SIG-M5 treated with dmso at 0.1 percent for 504 hours (cell line): ENCODE results near the gene LAMP1.
"Not testable (repeated sequence)": the region's sequence is repeated elsewhere in the genome, so short reads cannot be mapped to it uniquely, and the experiment has no call there.

Source experiments
- DNase-seq: peaks from one replicate; lab custom pipeline; 2025; ENCODE audit not compliant: unreplicated experiment; lab: John Stamatoyannopoulos, UW

LAMP1 gene

DNA sequence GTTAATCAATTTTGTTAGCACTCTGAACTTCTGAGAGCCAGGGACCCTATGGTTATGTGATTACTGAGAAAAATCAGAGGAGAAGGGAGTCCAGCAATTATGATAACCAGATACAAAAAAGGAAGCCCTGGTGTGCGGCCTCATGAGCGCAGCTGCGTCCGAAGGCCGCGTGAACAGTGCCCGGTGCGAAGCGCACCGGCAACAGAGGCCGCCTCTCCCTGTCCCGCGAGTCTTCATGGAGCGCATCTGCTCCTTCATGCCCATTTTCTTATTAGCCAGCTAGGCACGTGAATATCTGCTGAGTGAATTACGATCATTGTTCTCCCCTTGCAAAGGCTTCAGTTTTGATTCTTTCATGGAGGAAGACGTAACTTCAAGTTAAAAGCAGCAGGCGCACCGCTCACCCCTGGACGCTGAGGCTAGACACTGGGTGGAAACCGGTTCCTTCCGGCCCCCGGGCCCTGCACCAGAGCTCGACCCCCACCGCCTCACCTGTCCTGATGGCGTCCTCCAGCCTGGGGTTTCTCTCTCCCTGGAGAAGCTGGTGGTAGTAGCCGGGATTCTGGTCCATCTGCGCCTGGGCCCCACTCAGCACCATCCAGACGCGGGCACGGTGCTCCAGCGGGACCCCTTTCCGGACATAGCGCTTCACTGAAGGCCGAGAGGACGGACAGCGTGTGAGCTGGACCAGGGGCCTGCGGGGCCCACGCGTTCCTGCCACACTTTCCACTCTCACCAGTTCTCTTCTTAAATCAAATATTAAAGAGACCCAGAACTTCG is 58.0 kb downstream of the LAMP1 start:
- no peak for DNase-seq

- no peak for DNase-seq
These were observed 58.6 kb downstream of the LAMP1 start for GRCh38 chr13:113355621-113356020.

GRCh38 chr13:113356596-113356995 is 59.6 kb downstream of the LAMP1 start:
- DNase-seq = no peak

GRCh38 chr13:113357529-113357928 is 60.5 kb downstream of the LAMP1 start:
- DNase-seq = no peak

- DNase-seq = no peak
These were observed 61.7 kb downstream of the LAMP1 start for GRCh38 chr13:113358653-113359190.

DNA sequence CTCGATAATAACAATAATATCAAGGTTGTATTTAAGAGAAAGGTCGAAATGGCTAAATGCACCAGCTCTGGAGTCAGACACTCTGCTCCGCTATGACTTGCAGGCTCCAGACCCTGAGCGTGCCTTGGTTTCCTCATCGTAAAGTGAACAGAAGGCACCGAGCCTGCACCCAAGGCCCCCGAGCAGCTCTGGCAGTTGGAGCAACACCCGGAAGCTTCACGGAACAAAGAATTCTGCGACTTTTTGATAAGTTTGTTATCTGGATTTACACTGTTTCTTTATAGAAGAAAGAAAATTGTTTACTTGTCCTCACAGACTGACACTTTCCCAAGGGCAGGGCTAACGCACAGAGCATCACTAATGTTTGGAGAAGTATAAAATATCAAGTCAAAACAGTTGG is 62.5 kb downstream of the LAMP1 start:
- DNase-seq = no peak

DNA sequence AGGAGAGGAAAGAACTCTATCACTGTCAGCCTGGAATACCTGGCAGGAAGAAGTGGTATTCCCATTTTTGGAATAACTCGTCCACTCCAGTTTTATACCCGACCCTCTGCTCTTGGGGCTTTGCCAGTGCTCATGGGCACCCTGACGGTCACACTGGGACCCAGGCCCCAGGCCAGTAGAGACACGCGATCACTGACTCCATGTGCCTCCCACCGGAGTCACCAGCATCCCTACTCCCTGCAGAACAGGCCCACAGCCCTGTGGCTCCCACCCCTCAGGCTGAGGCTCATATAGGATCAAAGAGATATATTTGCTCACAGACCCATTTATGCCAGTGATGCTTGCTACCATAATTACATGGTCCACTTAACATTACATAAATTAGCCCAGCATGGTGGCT is 63.4 kb downstream of the LAMP1 start:
- DNase-seq = no peak

- DNase-seq = no peak
These were observed 64.4 kb downstream of the LAMP1 start for GRCh38 chr13:113361406-113361805.

DNA sequence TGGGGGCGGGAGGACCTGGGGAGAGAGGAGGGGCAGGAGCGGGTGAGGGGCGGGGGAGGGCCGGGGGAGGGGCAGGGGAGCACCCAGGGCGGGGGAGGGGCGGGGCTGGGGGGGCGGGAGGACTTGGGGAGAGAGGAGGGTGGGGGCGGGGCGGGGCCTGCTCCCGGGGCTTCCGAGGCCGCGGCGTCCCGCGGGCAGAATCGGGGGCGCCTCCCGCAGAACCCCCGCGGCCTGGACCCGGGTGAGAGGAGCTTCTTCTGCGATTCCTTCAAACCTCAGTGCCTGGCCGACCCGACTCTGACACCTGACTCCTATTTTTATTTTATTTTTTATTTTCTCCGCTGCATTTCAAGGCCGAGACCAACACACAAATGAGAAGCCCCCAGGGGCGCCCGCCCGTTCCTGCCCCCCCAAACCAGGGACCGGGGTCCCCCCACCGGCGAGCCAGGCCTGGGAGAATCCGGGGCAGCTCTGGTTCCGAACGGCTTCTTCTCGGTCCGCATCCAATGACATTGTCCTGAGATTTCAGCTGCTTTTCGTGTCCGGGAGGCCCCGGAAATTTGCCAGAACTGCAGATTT is 67.4 kb downstream of the LAMP1 start:
- no peak for DNase-seq

DNA sequence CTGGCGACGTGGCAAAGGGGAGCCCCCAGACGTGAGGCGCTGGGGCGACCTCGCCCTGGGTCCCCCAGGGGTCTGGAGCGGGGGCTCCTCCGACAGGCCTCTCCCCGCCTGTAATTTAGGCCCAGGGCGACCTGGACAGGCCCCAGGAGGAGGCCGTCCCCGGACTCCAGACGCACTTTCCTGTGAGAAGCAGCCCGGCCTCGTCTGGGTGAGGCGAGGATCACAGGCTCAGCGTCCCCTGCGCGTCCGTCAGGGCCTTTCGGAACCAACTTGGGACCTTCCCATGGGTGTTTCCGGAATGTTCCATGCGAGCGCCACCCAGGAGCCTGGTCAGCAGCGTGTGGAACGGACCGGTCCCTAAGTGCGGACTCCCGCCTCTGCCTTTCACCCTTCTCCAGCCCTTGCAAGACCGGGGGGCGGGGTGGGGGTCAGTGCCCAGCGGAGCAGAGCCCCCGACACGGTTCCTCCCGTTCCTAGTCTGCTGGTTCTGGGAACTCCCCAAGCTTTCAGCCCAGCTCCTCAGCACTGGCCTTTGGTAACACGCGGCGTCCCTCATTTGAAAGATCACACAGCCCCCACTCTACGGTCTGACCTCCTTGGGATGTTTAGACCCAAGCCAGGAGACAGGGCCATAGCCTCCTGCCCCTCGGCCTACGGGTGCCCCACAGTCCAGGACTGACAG is 68.0 kb downstream of the LAMP1 start:
- DNase-seq = no peak

- DNase-seq = no peak
These were observed 68.5 kb downstream of the LAMP1 start for GRCh38 chr13:113365583-113365970.

- no peak for DNase-seq
These were observed 69.0 kb downstream of the LAMP1 start for GRCh38 chr13:113365971-113366588.

- DNase-seq = no peak
These were observed 70.1 kb downstream of the LAMP1 start for GRCh38 chr13:113367020-113367560.

DNA sequence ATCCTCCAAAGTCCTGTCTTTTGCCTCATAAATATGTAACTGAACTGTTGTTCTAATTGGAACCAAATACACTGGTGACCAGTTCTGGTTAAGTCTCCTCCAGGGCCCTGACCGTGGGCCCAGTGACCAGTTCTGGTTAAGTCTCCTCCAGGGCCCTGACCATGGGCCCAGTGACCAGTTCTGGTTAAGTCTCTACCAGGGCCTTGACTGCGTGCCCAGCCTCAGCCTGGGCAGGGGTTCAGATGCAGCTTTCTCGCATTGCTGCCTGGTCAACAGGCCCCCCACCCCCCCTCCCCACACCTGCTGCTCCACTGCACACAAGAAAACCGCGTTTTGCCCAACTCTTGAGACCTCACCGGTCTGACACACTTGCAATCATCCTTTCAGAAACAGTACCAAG is 70.7 kb downstream of the LAMP1 start:
- no peak for DNase-seq

DNA sequence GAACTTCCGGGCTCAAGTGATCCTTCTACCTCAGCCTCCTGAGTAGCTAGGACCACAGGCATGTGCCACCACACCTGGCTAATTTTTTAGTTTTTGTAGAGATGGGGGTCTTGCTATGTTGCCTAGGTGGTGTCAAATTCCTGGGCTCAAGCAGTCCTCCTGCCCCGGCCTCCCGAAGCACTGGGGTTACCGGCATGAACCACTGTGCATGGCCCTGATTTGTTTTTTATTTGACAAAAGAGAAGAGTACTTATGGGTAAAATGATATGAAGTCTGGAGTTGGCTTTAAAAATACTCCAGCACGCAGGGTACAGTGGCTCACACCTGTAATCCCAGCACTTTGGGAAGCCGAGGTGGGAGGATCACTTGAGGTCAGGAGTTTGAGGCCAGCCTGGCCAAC is 71.3 kb downstream of the LAMP1 start:
- DNase-seq = not testable (repeated sequence)

DNA sequence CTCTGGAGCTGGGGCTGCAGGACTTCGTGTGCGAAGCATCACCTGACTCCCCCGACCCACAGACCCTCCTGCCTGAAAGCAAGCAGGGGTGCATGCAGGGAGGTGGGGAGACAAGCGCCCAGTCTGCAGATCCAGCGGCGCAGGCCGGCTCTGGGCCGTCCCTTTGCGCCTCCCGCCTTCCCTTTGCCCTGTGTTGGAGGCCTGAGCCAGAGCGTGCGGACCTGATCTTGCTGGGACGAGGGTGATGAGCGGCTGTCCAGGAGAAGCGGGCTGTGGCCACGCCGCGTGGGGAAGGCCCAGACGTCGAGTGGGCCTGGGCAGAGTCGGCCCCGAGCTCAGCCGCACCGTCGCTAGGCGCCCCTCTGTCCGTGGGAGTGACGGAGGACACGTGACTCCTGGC is 72.2 kb downstream of the LAMP1 start:
- no peak for DNase-seq

- no peak for DNase-seq
These were observed 72.8 kb downstream of the LAMP1 start for GRCh38 chr13:113369881-113370280.

DNA sequence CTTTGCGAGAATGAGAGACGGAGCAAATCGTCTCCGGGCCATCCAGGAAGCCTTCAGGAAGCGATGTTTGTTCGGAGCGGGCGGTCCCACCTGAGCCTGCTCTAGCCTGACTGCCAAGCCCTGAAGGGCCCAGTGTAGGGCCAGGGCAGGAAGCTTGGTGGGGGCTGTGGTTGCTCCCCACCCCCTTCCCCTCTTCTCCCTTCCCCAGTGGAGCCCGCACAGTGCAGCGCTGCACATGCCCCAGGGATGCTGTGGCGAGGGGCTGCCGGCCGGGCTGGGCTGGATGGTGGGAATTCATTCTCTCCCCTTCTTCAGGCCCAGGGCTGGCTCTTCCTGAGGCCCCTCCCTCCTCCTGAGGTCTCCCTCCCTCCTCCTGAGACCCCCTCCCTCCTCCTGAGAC is 74.0 kb downstream of the LAMP1 start:
- no peak for DNase-seq

GRCh38 chr13:113371701-113372100 is 74.7 kb downstream of the LAMP1 start:
- not testable (repeated sequence) for DNase-seq
